ENCODE data around the gene TEDC1. TPM values are rescaled to one million over a fixed set of nuclear protein-coding genes. Genes with fewer than 3 reads are reported as not detected.

TEDC1 gene
- polyA plus RNA-seq, 1 donor (not counting 4 experiments of a cell fraction or from before 2014, with no cell fraction given): 5.0 TPM

- no peak overlapping the region for H3K27ac ChIP-seq (ENCODE audit: control insufficient read depth, insufficient read depth, low read length)
- dilution Hi-C loops (cut with MboI; ENCODE audit: extremely low pct_ligation_motif_present, low sequenced_read_pairs): no loop called here
- no peak for DNase-seq (ENCODE audit: low read depth, low spot score)
These were observed 21.3 kb upstream of the TEDC1 start for GRCh38 chr14:105469456-105470349.

DNA sequence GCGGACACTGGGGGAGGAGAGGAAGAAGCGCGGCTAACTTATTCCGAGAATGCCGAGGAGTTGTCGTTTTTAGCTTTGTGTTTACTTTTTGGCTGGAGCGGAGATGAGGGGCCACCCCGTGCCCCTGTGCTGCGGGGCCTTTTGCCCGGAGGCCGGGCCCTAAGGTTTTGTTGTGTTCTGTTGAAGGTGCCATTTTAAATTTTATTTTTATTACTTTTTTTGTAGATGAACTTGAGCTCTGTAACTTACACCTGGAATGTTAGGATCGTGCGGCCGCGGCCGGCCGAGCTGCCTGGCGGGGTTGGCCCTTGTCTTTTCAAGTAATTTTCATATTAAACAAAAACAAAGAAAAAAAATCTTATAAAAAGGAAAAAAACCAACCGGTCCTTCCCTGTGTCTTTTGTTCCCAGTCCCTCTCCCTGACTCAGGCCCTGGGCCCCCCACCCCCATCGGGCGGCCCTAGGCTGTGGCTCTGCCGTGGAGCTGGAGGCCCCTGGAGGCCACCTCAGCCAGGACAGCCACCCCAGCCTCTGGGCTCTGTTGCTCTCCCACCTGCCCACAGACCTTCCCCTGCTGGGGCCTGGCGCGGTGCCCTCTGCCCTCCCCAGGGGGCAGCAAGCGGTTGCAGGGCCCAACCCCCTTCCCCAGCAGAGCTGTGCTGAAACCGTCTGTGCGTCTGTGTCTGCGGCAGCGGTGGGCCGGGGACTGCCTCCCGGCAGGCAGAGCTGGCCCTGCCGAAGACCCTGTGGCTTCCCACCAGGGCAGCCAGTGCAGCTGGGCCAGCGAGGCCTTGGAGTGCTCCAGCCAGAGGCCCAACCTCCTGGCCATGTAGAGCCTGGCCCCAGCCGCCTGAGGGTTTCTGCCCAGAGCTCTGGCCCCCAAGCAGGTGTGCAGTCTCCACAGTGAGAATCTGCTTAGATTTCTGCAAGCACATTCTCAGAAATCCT lies 20.4 kb upstream of the TEDC1 start:
- TF ChIP-seq, protein P1, sequence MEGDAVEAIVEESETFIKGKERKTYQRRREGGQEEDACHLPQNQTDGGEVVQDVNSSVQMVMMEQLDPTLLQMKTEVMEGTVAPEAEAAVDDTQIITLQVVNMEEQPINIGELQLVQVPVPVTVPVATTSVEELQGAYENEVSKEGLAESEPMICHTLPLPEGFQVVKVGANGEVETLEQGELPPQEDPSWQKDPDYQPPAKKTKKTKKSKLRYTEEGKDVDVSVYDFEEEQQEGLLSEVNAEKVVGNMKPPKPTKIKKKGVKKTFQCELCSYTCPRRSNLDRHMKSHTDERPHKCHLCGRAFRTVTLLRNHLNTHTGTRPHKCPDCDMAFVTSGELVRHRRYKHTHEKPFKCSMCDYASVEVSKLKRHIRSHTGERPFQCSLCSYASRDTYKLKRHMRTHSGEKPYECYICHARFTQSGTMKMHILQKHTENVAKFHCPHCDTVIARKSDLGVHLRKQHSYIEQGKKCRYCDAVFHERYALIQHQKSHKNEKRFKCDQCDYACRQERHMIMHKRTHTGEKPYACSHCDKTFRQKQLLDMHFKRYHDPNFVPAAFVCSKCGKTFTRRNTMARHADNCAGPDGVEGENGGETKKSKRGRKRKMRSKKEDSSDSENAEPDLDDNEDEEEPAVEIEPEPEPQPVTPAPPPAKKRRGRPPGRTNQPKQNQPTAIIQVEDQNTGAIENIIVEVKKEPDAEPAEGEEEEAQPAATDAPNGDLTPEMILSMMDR (optimal IDR thresholded peaks at IDR 0.05 in 1 of 3, IDR thresholded peaks at IDR 0.05 in 1 of 3, conservative IDR thresholded peaks at IDR 0.05 in 1 of 3; ENCODE audit: extremely low read depth in 1 of 3, insufficient read depth in 2 of 3, low read length in 3 of 3): no peak
- TF ChIP-seq EZH2 (IDR thresholded peaks at IDR 0.05; ENCODE audit: low read length): no peak
- Histone ChIP-seq H3K9me3 (ENCODE audit: control insufficient read depth, low read depth, low read length) (no peaks in the 10 kb centered on the region), H3K9ac (ENCODE audit: control insufficient read depth, extremely low read depth, insufficient read depth, low read length) (no peak overlapping the region), H4K20me1 (ENCODE audit: control insufficient read depth, extremely low read depth, insufficient read depth, low read length) (peaks cover 4% of the 10 kb centered on the region), H3K27me3 (ENCODE audit: control insufficient read depth, extremely low read depth, insufficient read depth, low read length) (peaks cover 2% of the 10 kb centered on the region), H3K27ac (ENCODE audit: control insufficient read depth, insufficient read depth, low read length) (no peak overlapping the region), H3K4me3 (ENCODE audit: control insufficient read depth in 2 of 3, extremely low read depth in 1 of 3, insufficient read depth in 2 of 3, low read depth in 1 of 3, low read length in 3 of 3) (no peak overlapping the region), H2AFZ (ENCODE audit: control insufficient read depth, low read length) (no peak overlapping the region), H3K4me2 (ENCODE audit: control insufficient read depth, extremely low read depth, insufficient read depth, low read depth, low read length) (no peak overlapping the region), H3K4me1 (ENCODE audit: control insufficient read depth, extremely low read depth, insufficient read depth, low read length) (peaks cover 9% of the 10 kb centered on the region), H3K79me2 (ENCODE audit: control insufficient read depth, insufficient read depth, low read length) (no peaks in the 10 kb centered on the region), H3K9me1 (ENCODE audit: control insufficient read depth, extremely low read depth, insufficient read depth, low read length) (no peaks in the 10 kb centered on the region), H3K36me3 (ENCODE audit: control insufficient read depth in 2 of 2, extremely low read depth in 1 of 2, insufficient read depth in 2 of 2, low read length in 2 of 2) (peaks cover 0 to 12% of the 10 kb centered on the region in 2 experiments)
- FAIRE-seq (no peak), DNase-seq (ENCODE audit: low read depth, low spot score) (no peak)
- dilution Hi-C loops (cut with MboI; ENCODE audit: extremely low pct_ligation_motif_present, low sequenced_read_pairs): no loop called here

More at GRCh38 chr14:105469456-105470349, 21.3 kb upstream of the TEDC1 start:
- Histone ChIP-seq H3K4me3 (ENCODE audit: control insufficient read depth in 2 of 3, extremely low read depth in 1 of 3, insufficient read depth in 2 of 3, low read depth in 1 of 3, low read length in 3 of 3) (no peak overlapping the region), H3K4me2 (ENCODE audit: control insufficient read depth, extremely low read depth, insufficient read depth, low read depth, low read length) (no peak overlapping the region), H3K9ac (ENCODE audit: control insufficient read depth, extremely low read depth, insufficient read depth, low read length) (no peak overlapping the region), H4K20me1 (ENCODE audit: control insufficient read depth, extremely low read depth, insufficient read depth, low read length) (peaks cover 4% of the 10 kb centered on the region), H3K79me2 (ENCODE audit: control insufficient read depth, insufficient read depth, low read length) (no peaks in the 10 kb centered on the region), H3K27me3 (ENCODE audit: control insufficient read depth, extremely low read depth, insufficient read depth, low read length) (no peaks in the 10 kb centered on the region), H2AFZ (ENCODE audit: control insufficient read depth, low read length) (no peak overlapping the region), H3K36me3 (ENCODE audit: control insufficient read depth in 2 of 2, extremely low read depth in 1 of 2, insufficient read depth in 2 of 2, low read length in 2 of 2) (peaks cover 0 to 17% of the 10 kb centered on the region in 2 experiments), H3K4me1 (ENCODE audit: control insufficient read depth, extremely low read depth, insufficient read depth, low read length) (peaks cover 8% of the 10 kb centered on the region), H3K9me1 (ENCODE audit: control insufficient read depth, extremely low read depth, insufficient read depth, low read length) (no peaks in the 10 kb centered on the region), H3K9me3 (ENCODE audit: control insufficient read depth, low read depth, low read length) (no peaks in the 10 kb centered on the region)
- no peak for FAIRE-seq
- TF ChIP-seq, protein P1 (optimal IDR thresholded peaks at IDR 0.05 in 1 of 3, IDR thresholded peaks at IDR 0.05 in 1 of 3, conservative IDR thresholded peaks at IDR 0.05 in 1 of 3; ENCODE audit: extremely low read depth in 1 of 3, insufficient read depth in 2 of 3, low read length in 3 of 3): no peak
- TF ChIP-seq EZH2 (IDR thresholded peaks at IDR 0.05; ENCODE audit: low read length): no peak

Measured in keratinocyte (primary cell).